ENCODE measurements around the gene RAD51B.

Gene RAD51B

GRCh38 chr14:68669111-68669511, 849.5 kb downstream of the RAD51B start:
- no peak for DNase-seq

- no peak for DNase-seq
Measured at GRCh38 chr14:68669603-68670358, 850.2 kb downstream of the RAD51B start.

- no peak for DNase-seq
Measured at GRCh38 chr14:68670359-68670715, 850.8 kb downstream of the RAD51B start.

GRCh38 chr14:68671909-68672308, 852.3 kb downstream of the RAD51B start:
- no peak for DNase-seq

GRCh38 chr14:68672609-68673285, 853.2 kb downstream of the RAD51B start:
- no peak for DNase-seq

GRCh38 chr14:68673464-68673863, 853.9 kb downstream of the RAD51B start:
- no peak for DNase-seq

- DNase-seq, result no peak
Measured at GRCh38 chr14:68674538-68675232, 855.1 kb downstream of the RAD51B start.

- peak; percentile 78 for DNase-seq
Measured at GRCh38 chr14:68675233-68675577, 855.6 kb downstream of the RAD51B start.

GRCh38 chr14:68676511-68676943, 856.9 kb downstream of the RAD51B start:
- no peak for DNase-seq

- DNase-seq, result no peak
Measured at GRCh38 chr14:68677476-68677875, 857.9 kb downstream of the RAD51B start.

GRCh38 chr14:68677901-68678300, 858.3 kb downstream of the RAD51B start:
- no peak for DNase-seq

- no peak for DNase-seq
Measured at GRCh38 chr14:68678471-68678870, 858.9 kb downstream of the RAD51B start.

- no peak for DNase-seq
Measured at GRCh38 chr14:68679301-68679700, 859.7 kb downstream of the RAD51B start.

GRCh38 chr14:68679746-68680467, 860.3 kb downstream of the RAD51B start:
- DNase-seq, result no peak

GRCh38 chr14:68680541-68681051, 861.0 kb downstream of the RAD51B start:
- DNase-seq, result no peak

GRCh38 chr14:68681256-68682011, 861.9 kb downstream of the RAD51B start:
- no peak for DNase-seq

- DNase-seq, result peak; percentile 98
Measured at GRCh38 chr14:68682166-68683103, 862.9 kb downstream of the RAD51B start.

- peak; percentile 50 for DNase-seq
Measured at GRCh38 chr14:68683326-68683725, 863.7 kb downstream of the RAD51B start.

- DNase-seq, result no peak
Measured at GRCh38 chr14:68684466-68685418, 865.2 kb downstream of the RAD51B start.
